HG03565 (cell line): ENCODE data around the gene ST3GAL4.
A peak's percentile ranks its signal among the peaks of the same experiment; 100 is the strongest.

Experiments used
- ATAC-seq: cut with Tn5 transposase; IDR thresholded peaks from one replicate; pipeline ENCODE4 v1.9.1; 2021; ENCODE audit warnings: mild to moderate bottlenecking, moderate library complexity; ENCODE audit not compliant: unreplicated experiment

The ST3GAL4 gene

GRCh38 chr11:126420698-126421256 lies 65.3 kb downstream of the ST3GAL4 start:
- no peak for ATAC-seq

GRCh38 chr11:126421271-126421671 lies 65.8 kb downstream of the ST3GAL4 start:
- no peak for ATAC-seq

- ATAC-seq = no peak
Measured at GRCh38 chr11:126422446-126422845, 67.0 kb downstream of the ST3GAL4 start.

- ATAC-seq = no peak
Measured at GRCh38 chr11:126423154-126423553, 67.7 kb downstream of the ST3GAL4 start.

- no peak for ATAC-seq
Measured at GRCh38 chr11:126423743-126424142, 68.3 kb downstream of the ST3GAL4 start.

GRCh38 chr11:126424471-126425039 lies 69.1 kb downstream of the ST3GAL4 start:
- no peak for ATAC-seq

- no peak for ATAC-seq
Measured at GRCh38 chr11:126426106-126426505, 70.6 kb downstream of the ST3GAL4 start.

- peak; percentile 54 for ATAC-seq
Measured at GRCh38 chr11:126426820-126427749, 71.6 kb downstream of the ST3GAL4 start.

GRCh38 chr11:126430581-126431335 lies 75.3 kb downstream of the ST3GAL4 start:
- no peak for ATAC-seq

GRCh38 chr11:126431401-126432064 lies 76.0 kb downstream of the ST3GAL4 start:
- no peak for ATAC-seq

- ATAC-seq = no peak
Measured at GRCh38 chr11:126432065-126432461, 76.6 kb downstream of the ST3GAL4 start.

- no peak for ATAC-seq
Measured at GRCh38 chr11:126432525-126432924, 77.0 kb downstream of the ST3GAL4 start.

GRCh38 chr11:126433244-126433846 lies 77.9 kb downstream of the ST3GAL4 start:
- no peak for ATAC-seq

GRCh38 chr11:126433989-126434949 lies 78.8 kb downstream of the ST3GAL4 start:
- no peak for ATAC-seq

GRCh38 chr11:126434950-126435335 lies 79.5 kb downstream of the ST3GAL4 start:
- no peak for ATAC-seq

- no peak for ATAC-seq
Measured at GRCh38 chr11:126436209-126436755, 80.8 kb downstream of the ST3GAL4 start.

- ATAC-seq = no peak
Measured at GRCh38 chr11:126437731-126438130, 82.2 kb downstream of the ST3GAL4 start.

- no peak for ATAC-seq
Measured at GRCh38 chr11:126438272-126438671, 82.8 kb downstream of the ST3GAL4 start.

GRCh38 chr11:126438691-126439090 lies 83.2 kb downstream of the ST3GAL4 start:
- ATAC-seq = no peak
